Suprapubic skin (tissue), 3 donors: ENCODE results near the gene ZNF69.

Source experiments
- EP300 ChIP-seq: sonication (generic); formaldehyde crosslinking; IDR thresholded peaks from one replicate; pipeline ENCODE4 v1.6.1; 2017; ENCODE audit warnings: antibody characterized with exemption
- TF ChIP-seq, protein P1 (sequence below), 2 donors: fragments of 200-600 bp in 1 of 2; fragments of 450-650 bp in 1 of 2; sonication (generic) in 1 of 2; IDR thresholded peaks; one replicate each; pipeline ENCODE4 v1.5.1; 2016 to 2019; ENCODE audit warnings: antibody characterized with exemption in 2 of 2, mild to moderate bottlenecking in 1 of 2, moderate library complexity in 1 of 2

DNA sequence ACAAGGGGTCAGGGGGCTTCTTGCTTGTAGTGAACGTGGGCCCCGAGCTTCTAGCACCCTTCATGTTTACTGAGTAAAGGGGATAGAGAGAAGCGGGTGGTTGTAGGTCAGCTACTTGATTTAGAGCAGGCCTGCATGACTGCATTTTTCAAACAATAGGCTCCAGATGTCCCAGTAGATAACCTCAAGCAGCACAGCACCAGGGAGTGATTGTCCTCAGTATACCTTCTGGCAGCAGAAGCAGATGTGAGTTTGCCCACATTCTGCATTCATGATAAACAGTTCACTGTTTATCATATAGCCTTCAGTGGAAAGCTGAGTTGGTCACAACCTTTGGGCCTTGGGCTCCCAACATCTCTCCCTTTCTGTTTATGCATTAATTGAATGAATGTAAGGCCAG is 34.2 kb upstream of the ZNF69 start:
- TF ChIP-seq, protein P1, sequence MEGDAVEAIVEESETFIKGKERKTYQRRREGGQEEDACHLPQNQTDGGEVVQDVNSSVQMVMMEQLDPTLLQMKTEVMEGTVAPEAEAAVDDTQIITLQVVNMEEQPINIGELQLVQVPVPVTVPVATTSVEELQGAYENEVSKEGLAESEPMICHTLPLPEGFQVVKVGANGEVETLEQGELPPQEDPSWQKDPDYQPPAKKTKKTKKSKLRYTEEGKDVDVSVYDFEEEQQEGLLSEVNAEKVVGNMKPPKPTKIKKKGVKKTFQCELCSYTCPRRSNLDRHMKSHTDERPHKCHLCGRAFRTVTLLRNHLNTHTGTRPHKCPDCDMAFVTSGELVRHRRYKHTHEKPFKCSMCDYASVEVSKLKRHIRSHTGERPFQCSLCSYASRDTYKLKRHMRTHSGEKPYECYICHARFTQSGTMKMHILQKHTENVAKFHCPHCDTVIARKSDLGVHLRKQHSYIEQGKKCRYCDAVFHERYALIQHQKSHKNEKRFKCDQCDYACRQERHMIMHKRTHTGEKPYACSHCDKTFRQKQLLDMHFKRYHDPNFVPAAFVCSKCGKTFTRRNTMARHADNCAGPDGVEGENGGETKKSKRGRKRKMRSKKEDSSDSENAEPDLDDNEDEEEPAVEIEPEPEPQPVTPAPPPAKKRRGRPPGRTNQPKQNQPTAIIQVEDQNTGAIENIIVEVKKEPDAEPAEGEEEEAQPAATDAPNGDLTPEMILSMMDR (IDR thresholded peaks at IDR 0.05) = no peak
- no peak for TF ChIP-seq EP300
